ENCODE measurements around the gene KCNAB1.
A peak's percentile ranks its signal among the peaks of the same experiment; 100 is the strongest.

Gene KCNAB1

DNA sequence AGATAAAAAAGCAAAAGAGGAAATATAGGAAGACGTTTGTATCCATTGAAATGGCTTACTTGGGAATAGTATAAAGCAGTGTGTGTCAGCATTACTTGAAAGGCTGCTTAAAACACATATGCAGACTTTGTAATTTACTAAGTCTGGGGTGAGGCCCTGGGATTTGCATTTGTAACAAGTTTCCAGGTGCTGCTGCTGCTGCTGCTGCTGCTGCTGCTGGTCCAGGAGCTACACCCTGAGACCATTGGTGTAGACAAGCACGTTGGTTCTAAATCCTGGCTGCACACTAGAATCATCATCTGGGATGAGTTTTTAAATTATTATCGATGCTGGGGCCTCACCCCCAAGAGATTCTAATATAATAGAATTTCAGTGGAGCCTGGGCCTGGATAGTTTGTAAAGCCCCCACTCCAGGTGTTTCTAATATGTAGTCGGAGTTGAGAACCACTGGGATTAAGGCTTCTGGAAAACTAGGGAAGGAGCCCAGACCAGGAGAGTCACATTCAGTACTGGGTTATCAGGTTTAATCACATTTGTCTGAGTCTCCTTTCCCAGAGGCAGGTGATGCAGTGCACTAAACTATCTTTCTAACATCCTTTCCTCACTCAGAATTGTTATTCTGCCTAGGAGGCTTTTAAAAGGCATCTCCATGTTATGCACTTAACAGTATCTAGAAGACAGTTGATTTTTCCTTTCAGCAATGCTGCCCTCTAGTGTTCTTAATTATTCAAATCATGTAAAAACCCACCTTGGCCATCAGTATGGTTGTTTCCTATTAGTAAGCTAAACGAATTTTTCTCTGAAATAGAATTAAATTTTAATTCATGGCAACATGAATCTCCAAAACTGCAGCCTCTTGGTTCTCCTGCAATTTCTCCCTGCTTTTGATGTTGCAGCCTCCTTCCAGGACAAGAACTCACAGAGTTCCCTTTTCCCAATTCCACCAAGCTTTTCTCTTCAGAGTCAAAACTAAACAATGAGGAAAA is 389.1 kb downstream of the KCNAB1 start:
- DNase-seq, result peak; percentile 64

DNA sequence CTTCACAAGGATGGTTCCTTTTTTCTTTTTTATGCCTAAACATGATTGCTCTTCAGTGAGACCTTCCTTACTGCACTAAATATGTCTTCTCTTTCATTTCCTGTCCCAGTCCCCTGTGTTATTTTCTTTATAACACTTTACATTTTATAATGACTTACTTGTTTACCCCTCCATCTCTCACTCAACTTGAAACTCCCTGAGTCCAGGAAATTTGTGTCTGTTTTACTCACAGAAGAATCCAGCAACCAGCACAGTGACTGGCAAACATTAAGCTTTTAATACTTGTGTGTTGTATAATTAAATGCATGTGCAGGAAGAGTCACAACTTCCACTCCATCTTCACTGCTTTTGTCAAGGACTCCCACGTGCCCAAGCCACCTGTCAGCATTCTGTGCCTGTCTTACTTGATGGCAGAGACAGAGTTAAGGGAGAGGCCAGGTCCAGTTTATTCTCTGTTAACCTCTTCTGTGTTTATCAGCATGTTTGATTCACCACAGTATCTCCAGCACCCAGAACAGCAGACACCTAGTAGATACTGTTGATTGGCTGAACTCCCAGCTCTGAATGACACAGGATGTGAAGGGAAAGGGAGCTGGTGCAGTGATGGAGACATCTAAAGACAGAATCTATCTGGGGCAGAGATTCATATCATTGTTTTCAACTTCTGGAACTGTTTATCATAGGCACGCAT is 391.8 kb downstream of the KCNAB1 start:
- no peak for DNase-seq

DNA sequence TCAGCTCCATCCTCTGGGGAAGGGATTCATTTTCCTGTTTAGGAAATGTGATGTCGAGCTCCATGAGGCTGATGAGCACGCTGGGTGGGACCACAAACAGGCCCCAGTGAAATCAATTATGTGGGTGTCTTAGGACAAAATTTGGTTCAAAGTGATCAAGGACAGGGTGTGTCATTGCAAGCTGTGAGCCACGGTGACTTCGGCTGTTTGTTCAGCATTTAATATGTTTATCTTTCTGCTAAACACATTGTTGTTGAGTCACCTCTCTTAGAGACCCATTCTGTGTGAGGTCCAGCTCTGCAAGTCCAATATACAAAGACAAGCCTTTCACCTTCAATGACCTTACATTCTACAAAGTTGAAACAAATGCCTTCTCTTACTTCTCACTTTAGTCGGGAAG is 393.2 kb downstream of the KCNAB1 start:
- DNase-seq, result no peak

DNA sequence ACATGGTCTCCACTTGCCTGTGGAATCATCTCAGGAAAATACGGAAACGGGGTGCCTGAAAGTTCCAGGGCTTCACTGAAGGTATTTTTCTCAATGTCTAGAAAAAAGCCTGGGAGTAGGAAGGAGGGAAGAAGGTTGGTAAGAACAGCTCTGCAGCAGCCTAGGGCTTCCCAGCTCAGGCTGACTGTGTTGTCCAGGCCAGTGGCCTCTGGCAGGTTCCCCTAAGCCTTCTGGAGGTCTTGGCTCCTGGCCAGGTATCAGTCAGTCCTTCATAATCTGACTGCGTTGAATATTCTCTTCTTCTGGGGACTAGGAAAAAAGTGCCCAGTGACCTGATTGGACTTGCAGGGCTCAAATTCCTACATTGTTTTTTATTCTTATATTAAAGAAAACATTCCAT is 395.9 kb downstream of the KCNAB1 start:
- DNase-seq, result no peak

DNA sequence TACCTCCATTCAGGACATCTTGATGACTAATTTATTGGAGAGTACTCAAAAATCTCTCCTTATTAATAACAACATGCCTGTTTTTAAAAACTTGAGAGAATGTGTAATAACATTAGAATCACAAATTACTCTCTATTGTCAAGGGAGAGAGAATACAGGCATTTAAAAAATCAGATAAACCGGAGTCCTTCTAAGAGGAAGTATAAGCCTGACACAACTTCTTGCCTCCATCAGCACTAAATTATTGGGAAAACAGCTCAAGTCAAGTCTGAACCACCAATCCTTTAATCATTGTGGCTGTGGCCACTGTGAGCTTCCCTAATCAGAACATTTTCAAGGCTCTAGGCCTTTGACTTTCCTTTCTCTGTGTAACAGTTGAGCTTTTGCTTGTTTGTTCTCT is 396.6 kb downstream of the KCNAB1 start:
- DNase-seq, result peak; percentile 31

DNA sequence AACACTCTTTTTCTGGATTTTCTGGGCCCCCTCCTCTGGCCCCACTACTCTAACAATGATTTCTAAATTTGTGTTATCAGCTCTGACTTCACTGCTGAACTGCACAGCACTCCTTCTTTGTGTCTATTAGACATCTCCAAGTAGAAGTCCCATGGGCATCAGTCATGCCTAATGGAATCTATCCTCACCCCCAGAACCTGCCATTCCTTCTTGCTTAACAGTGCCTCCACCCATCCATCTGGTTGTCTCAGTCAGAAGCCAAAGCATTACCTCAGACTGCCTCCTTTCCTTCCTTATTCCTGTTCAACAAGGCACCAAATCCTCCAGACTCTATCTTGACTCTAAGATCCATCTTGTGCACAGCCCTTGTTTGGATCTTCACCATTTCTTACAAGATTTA is 398.3 kb downstream of the KCNAB1 start:
- DNase-seq, result peak; percentile 67

DNA sequence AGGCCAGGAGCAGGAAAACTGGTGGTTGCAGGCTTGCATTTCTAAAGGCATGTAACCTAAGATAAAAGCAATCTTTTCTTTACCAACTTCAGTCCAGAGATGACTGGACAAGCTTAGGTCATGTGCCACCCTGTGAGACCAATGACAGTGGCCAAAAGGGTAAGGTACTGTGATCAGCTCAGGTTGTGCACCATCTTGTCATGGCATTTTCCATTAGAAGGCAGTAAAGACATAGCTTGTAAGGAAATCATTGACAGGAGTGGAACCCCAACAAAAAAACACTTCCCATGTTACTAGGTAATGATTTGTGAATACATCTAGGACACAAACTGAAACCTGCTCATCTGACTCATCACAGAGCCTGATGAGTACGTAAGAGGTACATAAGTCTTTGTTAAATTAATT is 399.4 kb downstream of the KCNAB1 start:
- DNase-seq, result no peak

DNA sequence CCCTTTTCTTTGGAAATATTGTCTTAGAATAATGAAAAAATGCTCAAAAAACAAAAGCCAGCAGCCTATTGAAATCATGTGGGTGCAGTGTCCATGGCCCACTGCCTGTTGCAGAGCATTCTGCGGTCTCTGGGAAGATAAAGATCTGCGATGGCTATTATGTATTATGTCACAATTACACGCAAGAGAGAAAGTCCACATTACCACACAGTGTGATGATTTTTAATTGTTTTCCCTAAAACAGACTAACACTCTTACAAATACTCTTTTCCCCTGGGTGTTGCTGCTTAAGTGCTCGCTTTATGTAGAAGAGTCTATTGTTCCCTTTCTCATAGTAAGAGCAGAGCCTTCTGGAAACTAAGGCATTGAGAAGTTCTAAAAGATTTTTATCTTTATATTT is 402.3 kb downstream of the KCNAB1 start:
- peak; percentile 28 for DNase-seq

DNA sequence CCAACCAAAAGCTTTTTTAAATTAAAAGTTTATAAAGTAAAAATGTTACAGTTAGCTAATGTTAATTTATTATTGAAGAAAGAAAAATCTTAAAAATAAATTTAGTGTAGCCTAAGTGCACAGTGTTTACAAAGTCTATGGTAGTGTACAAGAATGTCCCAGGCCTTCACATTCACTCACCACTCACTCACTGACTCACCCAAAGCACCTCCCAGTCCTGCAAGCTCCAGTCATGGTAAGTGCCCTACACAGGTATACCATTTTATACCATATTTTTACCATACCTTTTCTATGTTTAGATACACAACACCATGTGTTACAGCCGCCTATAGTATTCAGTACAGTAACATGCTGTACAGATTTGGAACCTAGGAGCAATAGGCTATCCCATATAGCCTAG is 405.4 kb downstream of the KCNAB1 start:
- DNase-seq, result no peak

DNA sequence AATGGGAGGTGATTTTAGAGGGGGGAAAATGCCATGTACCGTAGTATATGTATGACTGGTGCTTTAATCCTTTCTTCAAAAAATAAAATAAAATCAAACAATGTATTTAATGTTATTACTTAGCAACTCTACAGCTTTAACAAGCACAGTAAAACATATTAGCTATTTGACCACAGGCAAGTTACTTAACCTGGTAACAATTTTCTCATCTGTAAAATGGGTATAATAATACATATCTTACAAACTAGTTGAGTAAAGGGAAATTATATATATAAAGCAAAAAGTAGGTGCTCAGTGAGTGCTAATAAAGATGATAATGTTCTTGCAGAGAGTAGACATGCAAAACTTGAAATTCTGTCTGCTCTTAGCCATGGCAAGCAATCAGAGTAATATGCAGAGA is 406.7 kb downstream of the KCNAB1 start:
- DNase-seq, result no peak

DNA sequence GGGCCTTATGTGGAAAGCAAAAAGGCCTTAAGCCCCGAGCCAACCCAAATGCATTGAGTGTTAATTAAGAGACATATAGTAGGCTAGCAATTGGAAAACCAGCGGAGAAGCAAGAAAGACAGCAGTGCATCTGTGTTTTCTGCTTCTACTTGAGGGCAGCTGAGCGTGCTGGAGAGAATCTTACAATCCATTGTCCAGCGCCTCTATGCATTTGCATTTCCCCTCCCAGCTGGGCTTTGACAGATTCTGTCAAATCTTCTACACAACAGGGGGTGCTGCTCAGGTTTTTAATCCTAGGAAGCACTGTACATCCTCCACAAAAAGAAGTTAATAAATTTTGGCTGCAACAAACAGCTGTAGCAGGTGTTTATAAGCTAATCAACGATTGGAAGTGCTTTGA is 410.6 kb downstream of the KCNAB1 start:
- no peak for DNase-seq

DNA sequence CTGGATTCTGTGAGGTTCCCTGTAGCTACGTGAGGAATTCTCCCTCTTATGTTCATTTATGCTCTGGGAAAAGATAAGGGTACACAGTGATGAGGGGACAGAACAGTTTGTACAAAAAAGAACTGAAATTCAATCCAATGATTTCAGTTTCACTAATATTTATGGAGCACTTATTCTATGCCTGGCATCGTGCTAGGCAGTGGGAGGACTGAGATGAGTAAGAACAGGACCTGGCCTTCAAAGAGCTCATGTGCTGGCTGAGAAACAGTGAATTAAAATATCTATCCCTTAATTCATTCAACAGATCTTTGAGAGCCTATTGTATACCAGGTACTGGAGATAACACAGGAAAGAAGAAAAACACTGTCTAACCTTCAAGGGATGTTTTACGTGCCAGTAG is 412.4 kb downstream of the KCNAB1 start:
- DNase-seq, result no peak

DNA sequence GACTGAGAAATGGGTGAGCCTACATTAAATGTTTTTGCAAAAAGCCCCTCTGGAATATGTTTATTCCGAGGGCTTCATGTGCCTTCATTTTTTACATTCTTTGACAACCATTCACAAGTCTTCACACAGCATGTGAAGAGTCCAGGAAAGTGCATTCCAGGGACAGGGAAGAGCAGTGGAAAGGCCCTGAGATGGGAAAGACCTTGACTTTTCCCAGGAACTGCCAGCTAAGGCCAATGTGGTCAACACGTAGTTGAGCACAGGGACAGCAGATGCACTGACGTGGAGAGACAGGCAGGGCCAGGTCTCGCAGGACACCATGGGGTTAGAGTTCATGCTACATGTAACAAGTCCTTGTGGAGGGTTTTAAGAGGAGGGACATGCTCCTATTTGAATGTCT is 412.8 kb downstream of the KCNAB1 start:
- peak; percentile 38 for DNase-seq

DNA sequence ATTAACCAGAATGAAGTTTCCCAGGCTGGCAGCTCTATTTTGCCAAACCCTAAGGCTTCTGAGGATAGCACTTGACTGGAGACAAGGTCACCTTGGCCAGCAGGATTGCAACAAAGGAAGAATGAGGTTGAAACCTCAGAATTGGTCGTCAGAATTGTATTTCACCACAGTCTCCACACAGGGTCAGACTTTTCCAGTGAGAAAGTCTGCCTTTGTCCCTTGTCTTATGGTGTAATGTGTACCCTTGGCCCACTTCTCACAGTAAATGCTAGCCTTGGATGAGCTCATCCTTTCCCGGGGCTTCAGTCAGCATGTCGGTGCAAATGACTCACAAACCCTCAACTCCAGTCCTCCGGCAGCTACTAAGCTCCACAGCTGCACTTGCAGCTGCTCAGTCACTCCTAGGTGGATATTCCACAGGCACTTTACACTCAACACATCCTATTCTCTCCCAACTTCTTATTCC is 414.8 kb downstream of the KCNAB1 start:
- peak; percentile 96 for DNase-seq

DNA sequence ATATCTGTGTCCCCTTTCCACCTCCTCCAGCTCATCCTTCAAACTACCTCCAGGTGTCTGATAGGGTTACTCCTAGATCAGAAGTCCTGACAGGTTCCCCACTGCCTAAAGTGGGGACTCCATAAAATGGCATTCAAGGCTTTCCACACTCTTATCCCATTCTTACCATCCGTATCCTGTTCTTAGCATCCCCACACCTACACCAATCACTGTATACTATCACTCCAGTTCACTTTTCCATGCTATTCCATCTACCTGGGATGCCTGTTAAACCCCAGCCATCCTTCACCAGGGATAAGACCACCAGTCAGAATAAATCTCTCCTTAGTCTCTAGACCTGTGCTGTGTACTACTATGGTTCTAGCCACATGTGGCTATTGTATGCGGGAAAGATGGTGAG is 415.4 kb downstream of the KCNAB1 start:
- DNase-seq, result no peak

DNA sequence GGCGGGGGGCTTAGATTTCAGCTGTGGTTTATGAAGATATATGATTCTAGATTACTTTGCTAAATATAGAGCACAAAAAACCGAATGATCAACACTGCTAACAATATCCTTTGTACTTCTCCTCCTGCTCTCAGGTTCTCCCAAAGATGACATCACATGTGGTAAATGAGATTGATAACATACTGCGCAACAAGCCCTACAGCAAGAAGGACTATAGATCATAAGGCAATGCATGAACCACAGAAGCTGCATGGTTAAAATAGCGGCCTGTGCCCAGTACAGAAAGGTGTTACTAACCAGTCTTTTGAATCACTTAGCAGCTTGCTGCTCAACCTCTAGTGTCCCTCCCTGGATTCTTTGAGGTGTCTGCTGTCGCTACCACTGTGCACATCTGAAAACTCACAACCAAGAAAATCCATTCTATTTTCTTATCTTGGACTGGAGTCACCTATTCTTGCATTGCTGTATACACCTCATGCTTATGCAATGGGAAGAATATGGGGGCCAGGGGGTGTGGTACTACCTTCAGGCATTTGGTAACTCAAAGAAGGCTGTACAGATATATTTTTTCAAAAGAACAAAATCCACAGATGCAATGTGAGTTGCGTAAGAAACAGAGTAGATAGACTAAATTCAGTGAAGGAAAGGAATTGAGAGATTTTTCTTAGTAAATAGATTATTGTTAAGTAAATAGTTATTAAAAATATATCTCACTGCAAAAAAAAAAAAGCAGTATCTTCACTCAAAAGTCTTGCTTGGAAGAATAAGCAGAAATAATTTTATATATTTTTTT is 416.3 kb downstream of the KCNAB1 start:
- DNase-seq, result peak; percentile 31

DNA sequence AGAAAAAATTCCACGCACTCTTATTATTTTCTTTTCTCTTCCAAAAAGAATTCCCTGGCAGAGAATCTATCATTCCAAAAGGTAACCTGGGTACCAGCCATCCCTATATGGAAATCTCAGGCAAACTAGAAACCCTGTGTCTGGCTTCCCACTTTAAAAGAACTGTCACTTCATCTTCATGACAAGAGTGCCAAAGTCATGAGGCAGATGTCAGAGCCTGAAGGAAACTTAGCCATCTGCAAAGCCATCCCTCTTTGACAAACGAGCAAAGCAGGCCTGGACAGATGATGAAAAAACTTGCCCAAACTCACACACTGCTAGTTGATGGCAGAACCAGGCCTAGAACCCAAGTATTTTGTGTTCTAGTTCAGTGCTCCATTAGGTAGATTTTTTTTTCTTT is 418.7 kb downstream of the KCNAB1 start:
- no peak for DNase-seq

DNA sequence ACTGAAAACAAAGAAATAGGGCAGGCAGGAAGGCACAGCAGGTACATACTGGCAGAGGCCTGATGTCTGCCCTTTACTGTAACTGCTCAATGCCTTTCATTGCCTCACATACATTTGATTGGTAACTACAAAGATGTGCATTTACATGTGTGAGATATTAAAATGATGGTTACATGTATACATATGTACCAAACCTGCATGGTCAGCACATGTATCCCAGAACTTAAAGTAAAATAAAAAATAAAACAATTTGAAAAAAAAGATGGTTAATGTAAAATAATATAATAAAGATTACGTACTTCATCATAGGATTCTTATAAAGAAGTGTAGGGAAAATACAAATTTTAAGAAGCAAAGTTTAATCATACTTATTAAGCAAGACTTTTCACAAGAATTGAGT is 419.4 kb downstream of the KCNAB1 start:
- DNase-seq, result no peak

DNA sequence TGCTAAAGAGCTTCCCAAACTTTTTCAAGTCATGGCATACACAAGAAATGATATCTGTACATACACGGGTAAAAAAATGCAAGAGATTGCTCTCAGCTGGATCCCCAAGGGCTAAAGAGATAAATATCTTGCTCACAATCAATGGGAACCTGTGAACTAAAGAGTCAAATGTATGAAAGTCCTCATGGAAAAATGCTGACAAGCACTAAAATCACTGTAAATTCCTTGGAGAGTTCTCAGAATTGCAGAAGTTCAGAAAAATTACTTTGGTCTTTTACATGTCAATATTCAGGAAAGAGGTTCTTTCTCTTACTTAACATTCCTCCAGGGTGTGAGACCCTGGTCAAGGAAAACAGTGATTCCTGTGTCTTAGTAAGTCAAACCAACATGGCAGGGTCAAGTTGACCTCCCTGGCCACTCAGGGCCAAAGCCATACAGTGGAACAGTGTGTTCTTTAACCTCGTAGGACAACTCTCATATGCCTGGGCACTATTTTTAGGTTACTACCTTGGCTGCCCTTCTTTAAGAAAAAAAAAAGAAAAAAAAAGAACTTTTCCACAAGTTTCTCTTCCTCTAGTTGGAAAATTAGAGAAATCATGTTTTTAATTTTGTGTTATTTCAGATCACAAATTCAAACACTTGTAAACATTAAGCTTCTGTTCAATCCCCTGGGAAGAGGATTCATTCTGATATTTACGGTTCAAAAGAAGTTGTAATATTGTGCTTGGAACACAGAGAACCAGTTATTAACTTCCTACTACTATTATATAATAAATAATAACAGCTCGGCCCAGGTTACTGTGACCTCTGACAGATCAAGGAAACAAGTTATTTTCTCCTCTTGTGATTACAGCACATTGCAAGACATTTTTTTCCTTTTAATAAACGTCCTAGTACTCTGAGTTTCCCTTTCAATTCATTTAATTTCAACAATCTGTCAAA is 422.0 kb downstream of the KCNAB1 start:
- DNase-seq, result no peak

DNA sequence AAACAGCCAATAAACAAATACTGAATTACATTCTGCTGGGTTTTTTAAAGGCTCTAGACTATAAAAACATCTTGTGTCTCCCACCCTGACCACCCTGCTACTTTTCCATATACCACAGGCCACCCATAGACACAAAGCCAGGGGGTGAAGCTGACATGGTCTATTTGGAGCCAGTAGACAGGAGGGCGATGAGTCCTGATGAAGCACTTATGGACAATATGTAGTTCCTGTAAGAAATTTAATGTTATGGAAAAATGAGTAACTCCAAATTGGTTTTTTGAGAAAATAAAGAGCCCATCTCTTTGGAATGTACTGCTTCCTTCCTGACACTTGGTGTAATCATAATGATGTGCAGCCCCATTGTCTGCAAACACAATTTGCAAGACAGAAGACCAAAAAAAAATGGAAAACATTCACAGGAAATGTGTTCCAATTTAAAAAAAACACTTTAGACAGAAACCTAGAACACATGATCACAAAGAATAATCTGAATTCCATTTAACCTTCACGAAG is 422.7 kb downstream of the KCNAB1 start:
- no peak for DNase-seq

DNA sequence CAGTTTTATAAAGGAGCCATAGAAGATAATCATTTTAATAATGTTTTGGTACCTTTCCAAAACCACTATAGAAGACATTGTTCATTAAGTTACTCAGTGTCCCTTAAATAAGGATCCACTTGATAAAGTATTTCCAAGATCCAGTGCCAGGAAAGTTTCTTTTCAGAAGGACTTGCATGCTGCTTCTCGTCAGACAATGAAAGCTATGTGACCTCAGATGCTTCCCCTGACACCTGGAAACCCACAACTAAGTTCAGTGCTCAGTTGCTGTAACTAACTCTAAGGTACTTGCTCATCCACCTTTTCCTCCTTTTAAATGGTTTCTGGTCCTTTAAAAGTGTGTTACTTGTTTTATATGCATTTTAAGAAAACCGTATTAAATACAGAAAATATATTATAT is 427.3 kb downstream of the KCNAB1 start:
- DNase-seq, result peak; percentile 27

All from fibroblast of upper back skin (primary cell).